Spinal cord (tissue), 10 donors: ENCODE measurements around the gene NXT1. TPM values are rescaled to one million over a fixed set of nuclear protein-coding genes. Genes with fewer than 3 reads are reported as not detected.

Experiments used
- DNase-seq, 6 donors: peaks; one replicate each; pipeline versions ENCODE4 v3.0.0 to v3.0.0-alpha.2; 2013 to 2015; ENCODE audit warnings: low spot score in 6 of 6, low read depth in 4 of 6
- H3K27ac ChIP-seq: one replicate; pipeline ENCODE4 v1.5.1; 2013; ENCODE audit warnings: low read depth, low read length, control low read depth
- H3K27me3 ChIP-seq: one replicate; pipeline ENCODE4 v1.6.1; 2013; ENCODE audit warnings: low read length; ENCODE audit not compliant: control insufficient read depth, insufficient read depth
- H3K36me3 ChIP-seq: one replicate; pipeline ENCODE4 v1.6.1; 2013; ENCODE audit warnings: low read length; ENCODE audit not compliant: control insufficient read depth, insufficient read depth
- H3K4me1 ChIP-seq: one replicate; pipeline ENCODE4 v1.6.1; 2013; ENCODE audit warnings: low read length; ENCODE audit not compliant: control insufficient read depth, insufficient read depth
- H3K4me3 ChIP-seq: one replicate; pipeline ENCODE4 v1.5.1; 2013; ENCODE audit warnings: low read depth, low read length, control low read depth
- H3K9me3 ChIP-seq: one replicate; pipeline ENCODE4 v1.6.1; 2013; ENCODE audit warnings: low read length; ENCODE audit not compliant: control insufficient read depth, insufficient read depth
- WGBS: methylation state at CpG from one replicate; pipeline ENCODE4 v1.1.5; 2013; ENCODE audit warnings: missing lambda C conversion rate; ENCODE audit not compliant: insufficient coverage; 5-methylcytosine and 5-hydroxymethylcytosine counted together
- polyA plus RNA-seq, 2 donors: library from polyadenylated mRNA; unstranded; fragments of 120-200 nt; gene quantifications; one replicate each; pipeline ENCODE4 v1.2.1, GENCODE V29; 2013; ENCODE audit not compliant: insufficient read length in 2 of 2
- total RNA-seq, 2 donors: library from RNA; depleted of rRNA in 1 of 2; stranded (reverse); fragments of 120-200 nt in 1 of 2; fragments of >200 nt in 1 of 2; gene quantifications; one replicate each; pipeline versions ENCODE4 v1.2.3 to v1.2.4, GENCODE V29; 2013 to 2014
- donor health status: healthy.

The NXT1 gene
- total and polyA plus RNA-seq, 4 donors, result 14.8 to 24.1 (median 16.6) TPM

- Histone ChIP-seq H3K4me1 (peaks cover 28% of the 10 kb centered on the region), H3K4me3 (no peak overlapping the region), H3K9me3 (no peaks in the 10 kb centered on the region), H3K27me3 (no peaks in the 10 kb centered on the region), H3K27ac (no peak overlapping the region), H3K36me3 (peaks cover 15% of the 10 kb centered on the region)
- no peak for DNase-seq
- 64% methylated on average over 3 of the region's 4 CpGs for WGBS
Observed at GRCh38 chr20:23363257-23363649, 12.7 kb downstream of the NXT1 start.

GRCh38 chr20:23365390-23366165 is 15.0 kb downstream of the NXT1 start:
- H3K4me3 ChIP-seq, result no peak overlapping the region
- WGBS, result 95% methylated on average over 65 of the region's 65 CpGs
- no peak for DNase-seq
- H3K36me3 ChIP-seq, result peaks cover 26% of the 10 kb centered on the region
- H3K27me3 ChIP-seq, result no peaks in the 10 kb centered on the region
- H3K27ac ChIP-seq, result no peak overlapping the region
- H3K4me1 ChIP-seq, result peaks cover 23% of the 10 kb centered on the region
- no peaks in the 10 kb centered on the region for H3K9me3 ChIP-seq

GRCh38 chr20:23366384-23366783 is 15.8 kb downstream of the NXT1 start:
- Histone ChIP-seq H3K9me3 (no peaks in the 10 kb centered on the region), H3K36me3 (peaks cover 26% of the 10 kb centered on the region), H3K27ac (no peak overlapping the region), H3K27me3 (no peaks in the 10 kb centered on the region), H3K4me3 (no peak overlapping the region), H3K4me1 (peaks cover 20% of the 10 kb centered on the region)
- DNase-seq, result no peak
- WGBS, result no CpG with 5 or more reads among the region's 1 CpG

GRCh38 chr20:23367770-23368169 is 17.2 kb downstream of the NXT1 start:
- H3K9me3 ChIP-seq, result no peaks in the 10 kb centered on the region
- H3K4me3 ChIP-seq, result no peak overlapping the region
- DNase-seq, result no peak
- H3K27me3 ChIP-seq, result no peaks in the 10 kb centered on the region
- H3K4me1 ChIP-seq, result peaks cover 13% of the 10 kb centered on the region
- H3K36me3 ChIP-seq, result peaks cover 31% of the 10 kb centered on the region
- no peak overlapping the region for H3K27ac ChIP-seq

- Histone ChIP-seq H3K4me3 (no peak overlapping the region), H3K27ac (no peak overlapping the region), H3K27me3 (no peaks in the 10 kb centered on the region), H3K4me1 (peaks cover 6% of the 10 kb centered on the region), H3K36me3 (peaks cover 31% of the 10 kb centered on the region), H3K9me3 (no peaks in the 10 kb centered on the region)
- WGBS, result no CpG with 5 or more reads among the region's 2 CpGs
- no peak for DNase-seq
Observed at GRCh38 chr20:23368316-23369071, 17.9 kb downstream of the NXT1 start.

- Histone ChIP-seq H3K27ac (no peak overlapping the region), H3K36me3 (peaks cover 34% of the 10 kb centered on the region), H3K4me1 (peaks cover 5% of the 10 kb centered on the region), H3K9me3 (no peaks in the 10 kb centered on the region), H3K4me3 (no peak overlapping the region), H3K27me3 (no peaks in the 10 kb centered on the region)
- 93% methylated on average over 13 of the region's 14 CpGs for WGBS
- DNase-seq, result no peak
Observed at GRCh38 chr20:23369072-23369823, 18.7 kb downstream of the NXT1 start.

GRCh38 chr20:23370274-23370673 is 19.7 kb downstream of the NXT1 start:
- H3K27me3 ChIP-seq, result no peaks in the 10 kb centered on the region
- 81% methylated on average over 2 of the region's 5 CpGs for WGBS
- peaks cover 5% of the 10 kb centered on the region for H3K4me1 ChIP-seq
- no peak overlapping the region for H3K27ac ChIP-seq
- no peak overlapping the region for H3K4me3 ChIP-seq
- H3K9me3 ChIP-seq, result no peaks in the 10 kb centered on the region
- peaks cover 26% of the 10 kb centered on the region for H3K36me3 ChIP-seq
- no peak for DNase-seq

GRCh38 chr20:23370873-23371272 is 20.3 kb downstream of the NXT1 start:
- Histone ChIP-seq H3K27me3 (no peaks in the 10 kb centered on the region), H3K4me3 (no peak overlapping the region), H3K4me1 (peaks cover 2% of the 10 kb centered on the region), H3K9me3 (no peaks in the 10 kb centered on the region), H3K36me3 (peaks cover 25% of the 10 kb centered on the region), H3K27ac (no peak overlapping the region)
- no peak for DNase-seq
- WGBS, result 100% methylated on average over 2 of the region's 3 CpGs

- Histone ChIP-seq H3K36me3 (peaks cover 23% of the 10 kb centered on the region), H3K27me3 (no peaks in the 10 kb centered on the region), H3K9me3 (no peaks in the 10 kb centered on the region), H3K4me3 (no peak overlapping the region), H3K4me1 (no peaks in the 10 kb centered on the region), H3K27ac (no peak overlapping the region)
- WGBS, result 100% methylated on average over 1 of the region's 4 CpGs
- DNase-seq, result no peak
Observed at GRCh38 chr20:23371496-23371895, 20.9 kb downstream of the NXT1 start.
